HepG2 (cell line): ENCODE measurements around the gene CLCNKA. TPM values are rescaled to one million over a fixed set of nuclear protein-coding genes. Genes with fewer than 3 reads are reported as not detected.
"Not testable (repeated sequence)": the region's sequence is repeated elsewhere in the genome, so short reads cannot be mapped to it uniquely, and the experiment has no call there.

Experiments
- ATAC-seq: fragments of 200-7000 bp; cut with Tn5 transposase; 3 replicates; pipeline ENCODE4 v1.9.1; 2020; ENCODE audit warnings: mild to moderate bottlenecking, moderate library complexity
- BruUV-seq: library from RNA; stranded (reverse); fragments of 400-500 nt; replicated peaks from 2 replicates; lab custom pipeline; 2021; lab: Mats Ljungman, UMichigan
- CTCF ChIA-PET: fragments of 300-600 bp; formaldehyde crosslinking; extraction: SDS; loops from one replicate; lab custom pipeline; 2021; ENCODE audit warnings: low total read pairs, inconsistent platforms, low intra/inter-chr PET ratio; lab: Yijun Ruan, JAX
- POLR2A ChIA-PET: fragments of 350-600 bp; sonication (Branson Sonifier 250); formaldehyde crosslinking; loops from one replicate; lab custom pipeline; 2020; ENCODE audit warnings: antibody characterized with exemption, inconsistent platforms; lab: Yijun Ruan, JAX
- DNase-seq: peaks from one replicate; pipeline ENCODE4 v3.0.0-alpha.2; 2015; ENCODE audit warnings: low spot score
- FAIRE-seq: peaks from 3 replicates; lab custom pipeline; 2011; peaks lifted over from hg19 to GRCh38; lab: Jason Lieb, UNC
- H2AFZ ChIP-seq: one replicate; pipeline ENCODE4 v1.6.1; 2011; ENCODE audit warnings: low read length, inconsistent platforms
- H3K27ac ChIP-seq: fragments of 300-600 bp; 3 replicates; pipeline ENCODE4 v1.8.0; 2011; ENCODE audit warnings: mixed run types, mild to moderate bottlenecking, mixed read lengths, low read length, inconsistent platforms; ENCODE audit not compliant: insufficient read depth; ENCODE audit errors: extremely low read length
- H3K27me3 ChIP-seq, 2 experiments: fragments of 200-600 bp in 1 of 2; 2 replicates in 1 of 2; 3 replicates in 1 of 2; pipeline versions ENCODE4 v1.6.0 to v1.8.0; 2011; ENCODE audit warnings: low read length in 2 of 2, mild to moderate bottlenecking in 2 of 2, moderate library complexity in 2 of 2, inconsistent platforms in 1 of 2; ENCODE audit not compliant: insufficient read depth in 2 of 2, control insufficient read depth in 1 of 2
- H3K36me3 ChIP-seq, 2 experiments: fragments of 200-600 bp in 1 of 2; replicated peaks in 1 of 2; 2 replicates in 1 of 2; 3 replicates in 1 of 2; pipeline versions ENCODE4 v1.5.1 to v1.8.0; 2011; ENCODE audit warnings: low read length in 2 of 2, inconsistent platforms in 1 of 2; ENCODE audit not compliant: insufficient read depth in 2 of 2, control insufficient read depth in 1 of 2
- H3K4me1 ChIP-seq: 2 replicates; pipeline ENCODE4 v1.5.1; 2012; ENCODE audit warnings: low read length, inconsistent platforms; ENCODE audit not compliant: insufficient read depth
- H3K4me2 ChIP-seq: 2 replicates; pipeline ENCODE4 v1.6.0; 2011; ENCODE audit warnings: low read depth, low read length, inconsistent platforms
- H3K4me3 ChIP-seq, 3 experiments: fragments of 200-600 bp in 1 of 3; sonication (generic), shearing (Covaris generic) in 1 of 3; replicated peaks in 1 of 3; 2 replicates each; pipeline ENCODE4 v1.5.1; 2011 to 2016; ENCODE audit warnings: low read length in 3 of 3, inconsistent platforms in 2 of 3, low read depth in 2 of 3, mild to moderate bottlenecking in 2 of 3, control low read depth in 1 of 3, mixed read lengths in 1 of 3; ENCODE audit not compliant: insufficient read depth in 1 of 3
- H3K79me2 ChIP-seq: one replicate; pipeline ENCODE4 v1.6.1; 2011; ENCODE audit warnings: low read length, inconsistent platforms; ENCODE audit not compliant: insufficient read depth
- H3K9ac ChIP-seq: 2 replicates; pipeline ENCODE4 v1.6.0; 2011; ENCODE audit warnings: mild to moderate bottlenecking, low read depth, low read length, inconsistent platforms; ENCODE audit not compliant: insufficient read depth
- H3K9me3 ChIP-seq: 2 replicates; pipeline ENCODE4 v1.5.1; 2012; ENCODE audit warnings: mild to moderate bottlenecking, low read length
- H4K20me1 ChIP-seq: 2 replicates; pipeline ENCODE4 v1.6.0; 2011; ENCODE audit warnings: inconsistent platforms, mild to moderate bottlenecking, low read length, moderate library complexity; ENCODE audit not compliant: insufficient read depth
- ASH2L ChIP-seq: fragments of 300-600, 200-600 bp; sonication (generic); IDR thresholded peaks from 2 replicates; pipeline ENCODE4 v1.7.0; 2017; ENCODE audit warnings: low read depth, mild to moderate bottlenecking, moderate library complexity, mixed read lengths, low read length; ENCODE audit not compliant: insufficient read length
- ATF7-NPFF ChIP-seq: sonication (generic); formaldehyde crosslinking; IDR thresholded peaks from 2 replicates; pipeline ENCODE4 v1.8.1; 2023; ENCODE audit warnings: mild to moderate bottlenecking, low read depth, missing genetic modification reagents, moderate library complexity
- LCORL ChIP-seq, 2 experiments: fragments of 450-650 bp in 1 of 2; sonication (generic) in 1 of 2; formaldehyde crosslinking in 1 of 2; IDR thresholded peaks; 2 replicates each; pipeline versions ENCODE4 v1.5.0 to v1.6.1; 2017 to 2020; ENCODE audit warnings: antibody characterized with exemption in 1 of 2, missing genetic modification reagents in 1 of 2
- MTA1 ChIP-seq: sonication (generic); formaldehyde crosslinking; IDR thresholded peaks from 2 replicates; pipeline ENCODE4 v1.4.0; 2020; ENCODE audit warnings: missing genetic modification reagents, mild to moderate bottlenecking, borderline replicate concordance
- SALL1 ChIP-seq: sonication (generic); formaldehyde crosslinking; IDR thresholded peaks from 2 replicates; pipeline ENCODE4 v1.8.0; 2022; ENCODE audit warnings: mild to moderate bottlenecking, missing genetic modification reagents
- SRSF9 ChIP-seq: fragments of 200-400 bp; formaldehyde crosslinking; IDR thresholded peaks from 2 replicates; pipeline ENCODE4 v1.6.1; 2018; ENCODE audit warnings: borderline replicate concordance, mild to moderate bottlenecking, low read depth, low read length; ENCODE audit not compliant: insufficient read depth, poor library complexity, severe bottlenecking
- SUZ12 ChIP-seq: fragments of 150-350 bp; IDR thresholded peaks from 2 replicates; pipeline ENCODE4 v1.6.1; 2014; ENCODE audit warnings: low read depth, low read length
- TBL1XR1 ChIP-seq: fragments of 150-350 bp; IDR thresholded peaks from 2 replicates; pipeline ENCODE4 v1.6.1; 2014; ENCODE audit warnings: borderline replicate concordance, low read length; ENCODE audit not compliant: partially characterized antibody
- ZNF12 ChIP-seq: sonication (generic); formaldehyde crosslinking; IDR thresholded peaks from 2 replicates; pipeline ENCODE4 v1.5.0; 2020; ENCODE audit warnings: missing genetic modification reagents
- ZNF333 ChIP-seq: sonication (generic); formaldehyde crosslinking; IDR thresholded peaks from 2 replicates; pipeline ENCODE4 v1.4.0; 2020; ENCODE audit warnings: mild to moderate bottlenecking, missing genetic modification reagents, borderline replicate concordance
- ZNF629 ChIP-seq: sonication (generic); formaldehyde crosslinking; conservative IDR thresholded peaks from 2 replicates; pipeline ENCODE4 v1.5.0; 2020; ENCODE audit warnings: missing genetic modification reagents
- WGBS: methylation state at CpG from one replicate; pipeline ENCODE4 v1.1.6; 2017; ENCODE audit warnings: low lambda C conversion rate; 5-methylcytosine and 5-hydroxymethylcytosine counted together
- in situ Hi-C: cut with HindIII; loops from 2 replicates; pipeline ENCODE4 v1.10.0; 2017; ENCODE audit warnings: low pct_unique_long_range_greater_than_20kb; ENCODE audit not compliant: extremely low pct_ligation_motif_present
- intact Hi-C: fragments of 100-400 bp; cut with micrococcal nuclease; formaldehyde crosslinking; loops from one replicate; pipeline ENCODE4 v1.10.0; 2022; ENCODE audit not compliant: unreplicated experiment
- polyA plus RNA-seq, 8 experiments: library from polyadenylated mRNA; depleted of rRNA in 3 of 8; stranded (reverse) in 7 of 8; unstranded in 1 of 8; fragments of >200 nt; fragmentation: Illumina TruSeq in 4 of 8; extraction: Trizol in 4 of 8; gene quantifications; 2 replicates each; pipeline versions ENCODE4 v1.2.1 to v1.2.3, GENCODE V29; 2011 to 2016; ENCODE audit warnings: low read depth in 4 of 8, missing spikeins in 1 of 8, mixed read lengths in 1 of 8; ENCODE audit not compliant: insufficient read depth in 1 of 8
- total RNA-seq, 5 experiments: library from RNA; depleted of rRNA; stranded (reverse); fragments of >200 nt; fragmentation: Illumina TruSeq; extraction: Trizol; gene quantifications; 2 replicates each; pipeline ENCODE4 v1.2.3, GENCODE V29; 2016; ENCODE audit warnings: low read depth in 1 of 5
- TF ChIP-seq, protein P1 (sequence below): sonication (generic); formaldehyde crosslinking; IDR thresholded peaks from 2 replicates; pipeline ENCODE4 v1.5.0; 2020; ENCODE audit warnings: mild to moderate bottlenecking, low read depth, missing genetic modification reagents, borderline replicate concordance

The CLCNKA gene
- total and polyA plus RNA-seq, 2 of the 13 experiments (the other 11 are each of a cell fraction or from before 2014, with no cell fraction given) = 0.03 TPM; not detected in 1

DNA sequence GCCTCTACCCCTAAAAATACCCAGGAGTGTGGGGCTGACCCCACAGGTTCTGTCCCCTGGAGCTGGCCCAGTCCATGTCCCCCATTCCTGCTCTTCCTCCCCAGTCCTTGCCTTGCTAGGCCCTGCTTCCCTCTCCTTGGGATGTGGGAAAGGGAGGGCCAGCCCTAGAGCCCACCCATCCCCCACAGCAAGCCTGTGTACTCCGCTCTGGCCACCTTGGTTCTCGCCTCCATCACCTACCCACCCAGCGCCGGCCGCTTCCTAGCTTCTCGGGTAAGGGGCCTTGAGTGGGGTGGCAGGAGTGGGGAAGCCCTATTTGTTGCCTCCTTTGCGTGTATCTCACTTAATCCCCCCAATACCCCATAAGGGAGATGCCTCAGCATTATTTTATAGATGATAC, 28.5 kb downstream of the CLCNKA start (continued):
- TF ChIP-seq SRSF9 (no peak), SALL1 (CRISPR knock-in tag) (no peak), ATF7-NPFF (CRISPR knock-in tag) (no peak), TBL1XR1 (no peak), ZNF333 (CRISPR knock-in tag) (no peak), ASH2L (no peak), MTA1 (CRISPR knock-in tag) (no peak), ZNF12 (no peak), SUZ12 (no peak)

DNA sequence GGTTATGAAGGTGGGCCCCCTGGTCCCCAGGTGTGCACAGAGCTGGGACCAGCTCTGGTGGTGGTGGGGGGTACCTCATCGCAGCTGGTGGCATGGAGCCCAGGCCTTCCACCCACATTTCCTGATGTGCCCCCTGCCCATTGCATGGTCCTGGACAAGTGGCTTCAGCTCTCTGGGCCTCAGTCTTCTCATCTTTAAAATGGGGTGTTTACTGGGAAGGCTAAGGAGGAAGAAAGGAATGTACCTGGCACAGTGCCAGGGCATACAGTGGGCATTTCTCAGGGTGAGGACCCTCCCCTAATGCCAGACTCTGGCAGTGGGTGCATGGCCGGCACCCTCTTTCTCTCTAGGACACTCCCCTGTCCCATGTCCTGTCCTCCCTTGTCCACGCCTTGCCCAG, 29.2 kb downstream of the CLCNKA start:
- Histone ChIP-seq H3K4me3 (no peak overlapping the region), H3K4me1 (peaks cover 17% of the 10 kb centered on the region), H3K36me3 (no peaks in the 10 kb centered on the region), H3K27me3 (peaks cover 6 to 43% of the 10 kb centered on the region in 2 experiments; a peak in 3 of 5 replicates), H3K27ac (no peak overlapping the region), H3K9ac (no peak overlapping the region), H4K20me1 (no peaks in the 10 kb centered on the region; the same call in 1 of the 2 replicates), H2AFZ (no peak overlapping the region), H3K9me3 (no peaks in the 10 kb centered on the region), H3K79me2 (no peaks in the 10 kb centered on the region), H3K4me2 (no peak overlapping the region)
- TF ChIP-seq LCORL (IDR thresholded peaks at IDR 0.05) (peak; percentile 70), LCORL (CRISPR knock-in tag; IDR thresholded peaks at IDR 0.05) (no peak), ZNF629 (CRISPR knock-in tag) (peak; percentile 84)
- TF ChIP-seq, protein P1, sequence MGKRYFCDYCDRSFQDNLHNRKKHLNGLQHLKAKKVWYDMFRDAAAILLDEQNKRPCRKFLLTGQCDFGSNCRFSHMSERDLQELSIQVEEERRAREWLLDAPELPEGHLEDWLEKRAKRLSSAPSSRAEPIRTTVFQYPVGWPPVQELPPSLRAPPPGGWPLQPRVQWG (CRISPR knock-in tag) = no peak
- intact Hi-C loops (no loop called here), in situ Hi-C loops (no loop called here)
- POLR2A ChIA-PET = no interaction called here
- 38% methylated on average over 1 of the region's 3 CpGs for WGBS
- BruUV-seq = no TSS peak
- DNase-seq = no peak
- CTCF ChIA-PET = no interaction called here
- no peak for ATAC-seq
- FAIRE-seq = no peak

DNA sequence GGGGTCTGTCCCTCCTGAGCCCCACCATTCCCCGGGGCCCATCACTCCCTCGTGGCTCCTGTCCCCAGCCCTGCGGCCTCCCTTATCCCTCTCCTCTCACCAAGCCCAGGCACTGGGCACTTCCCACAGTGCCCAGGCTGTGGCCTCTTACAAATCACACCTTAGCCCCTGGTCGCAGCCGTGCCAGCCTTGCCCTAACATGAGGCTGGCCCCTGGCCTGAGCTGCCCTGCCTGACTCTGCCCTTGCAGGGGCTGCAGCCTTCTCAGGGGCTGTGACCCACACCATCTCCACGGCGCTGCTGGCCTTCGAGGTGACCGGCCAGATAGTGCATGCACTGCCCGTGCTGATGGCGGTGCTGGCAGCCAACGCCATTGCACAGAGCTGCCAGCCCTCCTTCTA, 30.1 kb downstream of the CLCNKA start:
- H3K4me1 ChIP-seq = peaks cover 14% of the 10 kb centered on the region
- H3K36me3 ChIP-seq, H3K79me2 ChIP-seq, BruUV-seq, H3K9me3 ChIP-seq, H3K4me2 ChIP-seq, intact Hi-C loops, in situ Hi-C loops, CTCF ChIA-PET, ATAC-seq, H4K20me1 ChIP-seq, H3K27ac ChIP-seq, DNase-seq, POLR2A ChIA-PET, FAIRE-seq, H2AFZ ChIP-seq, H3K9ac ChIP-seq, H3K4me3 ChIP-seq: not testable (repeated sequence)
- 58% methylated on average over 9 of the region's 12 CpGs for WGBS
- peaks cover 6 to 43% of the 10 kb centered on the region in 2 experiments; a peak in 3 of 5 replicates for H3K27me3 ChIP-seq
